Motor neuron (in vitro differentiated cells): ENCODE measurements around the gene GADL1. TPM values are rescaled to one million over a fixed set of nuclear protein-coding genes. Genes with fewer than 3 reads are reported as not detected.

Source experiments
- ATAC-seq, 8 experiments: fragments of 200-7000 bp; cut with Tn5 transposase; replicated peaks in 6 of 8; 2 replicates each; pipeline ENCODE4 v1.8.0; 2021; ENCODE audit warnings: mild to moderate bottlenecking in 8 of 8, moderate library complexity in 8 of 8
- H3K27ac ChIP-seq, 2 donors: fragments of 250-450 bp; sonication (Bioruptor Pico); 2 replicates each; pipeline ENCODE4 v1.9.0; 2021; ENCODE audit warnings: antibody characterized with exemption in 2 of 2, mild to moderate bottlenecking in 2 of 2, moderate library complexity in 1 of 2
- H3K4me1 ChIP-seq, 2 donors: fragments of 250-450 bp; sonication (Bioruptor Pico); replicated peaks in 1 of 2; 2 replicates each; pipeline ENCODE4 v1.6.1; 2021; ENCODE audit warnings: antibody characterized with exemption in 2 of 2, mild to moderate bottlenecking in 2 of 2, moderate library complexity in 1 of 2
- H3K4me3 ChIP-seq, 5 donors: fragments of 250-450 bp; sonication (Bioruptor Pico); 2 replicates each; pipeline ENCODE4 v1.9.0; 2021; ENCODE audit warnings: antibody characterized with exemption in 5 of 5, mild to moderate bottlenecking in 5 of 5, moderate library complexity in 4 of 5
- WGBS, 10 experiments: fragments of 450-650 bp; shearing (Covaris generic); methylation state at CpG; one replicate each; pipeline ENCODE4 v1.0.0; 2022; 5-methylcytosine and 5-hydroxymethylcytosine counted together
- in situ Hi-C, 9 experiments: fragments of 400-800 bp; cut with MboI; loops; one replicate each; pipeline ENCODE4 v1.15.0; 2021; ENCODE audit warnings: low sequenced_read_pairs in 9 of 9, low pct_unique_long_range_greater_than_20kb in 2 of 9; ENCODE audit not compliant: unreplicated experiment in 9 of 9
- total RNA-seq, 8 experiments: library from RNA; unstranded; fragments of 300-600 nt; gene quantifications; 2 replicates each; pipeline versions ENCODE4 v1.2.3 to v1.2.4, GENCODE V29; 2022

The GADL1 gene
- total RNA-seq, 8 experiments from 2014 or later: 0.07 to 3.9 (median 0.49) TPM

GRCh38 chr3:30832961-30833575 is 61.4 kb downstream of the GADL1 start:
- Histone ChIP-seq H3K4me1 (no peaks in the 10 kb centered on the region), H3K27ac (no peak overlapping the region), H3K4me3 (no peak overlapping the region)
- 25 to 100% (median 74%) methylated on average over 1 to 4 of the region's 4 CpGs; no CpG with 5 or more reads in 1 of the 10 experiments for WGBS, 10 experiments
- in situ Hi-C loops: no loop called here
- no peak for ATAC-seq

GRCh38 chr3:30827080-30827479 is 67.4 kb downstream of the GADL1 start:
- WGBS, 10 experiments: 71 to 100% (median 94%) methylated on average over 1 of the region's 1 CpG; no CpG with 5 or more reads in 2 of the 10 experiments
- ATAC-seq: no peak
- no peak overlapping the region for H3K4me3 ChIP-seq
- H3K27ac ChIP-seq: no peak overlapping the region
- no peaks in the 10 kb centered on the region for H3K4me1 ChIP-seq
- in situ Hi-C loops: no loop called here

- H3K27ac ChIP-seq: no peak overlapping the region
- in situ Hi-C loops: no loop called here
- 0 to 92% (median 83%) methylated on average over 1 to 2 of the region's 2 CpGs; no CpG with 5 or more reads in 1 of the 10 experiments for WGBS, 10 experiments
- no peak for ATAC-seq
- no peak overlapping the region for H3K4me3 ChIP-seq
- H3K4me1 ChIP-seq: no peaks in the 10 kb centered on the region
Observed at GRCh38 chr3:30826531-30826942, 67.9 kb downstream of the GADL1 start.

- H3K4me3 ChIP-seq: no peak overlapping the region
- H3K27ac ChIP-seq: no peak overlapping the region
- in situ Hi-C loops: no loop called here
- ATAC-seq: no peak
- WGBS, 10 experiments: 14 to 82% (median 52%) methylated on average over 1 to 3 of the region's 3 CpGs; no CpG with 5 or more reads in 4 of the 10 experiments
- H3K4me1 ChIP-seq: no peaks in the 10 kb centered on the region
Observed at GRCh38 chr3:30819067-30819798, 75.2 kb downstream of the GADL1 start.

GRCh38 chr3:30813734-30814133 is 80.7 kb downstream of the GADL1 start:
- H3K27ac ChIP-seq: no peak overlapping the region
- ATAC-seq: no peak
- H3K4me3 ChIP-seq: no peak overlapping the region
- no peaks in the 10 kb centered on the region for H3K4me1 ChIP-seq
- in situ Hi-C loops: no loop called here
- 50 to 89% (median 79%) methylated on average over 1 to 4 of the region's 4 CpGs for whole genome bisulfite sequencing, 10 experiments

- Histone ChIP-seq H3K4me1 (no peaks in the 10 kb centered on the region), H3K4me3 (no peak overlapping the region), H3K27ac (no peak overlapping the region)
- in situ Hi-C loops: no loop called here
- ATAC-seq: peak in 2 of 8 experiments; percentile 56 to 65
- 9 to 100% (median 87%) methylated on average over 1 to 4 of the region's 4 CpGs for WGBS, 10 experiments
Observed at GRCh38 chr3:30811151-30811795, 83.2 kb downstream of the GADL1 start.

- peak in 2 of 8 experiments; percentile 30 to 61 for ATAC-seq
- H3K4me1 ChIP-seq: no peaks in the 10 kb centered on the region
- H3K4me3 ChIP-seq: no peak overlapping the region
- in situ Hi-C loops: no loop called here
- H3K27ac ChIP-seq: no peak overlapping the region
- 59 to 100% (median 80%) methylated on average over 1 to 5 of the region's 6 CpGs; no CpG with 5 or more reads in 3 of the 10 experiments for WGBS, 10 experiments
Observed at GRCh38 chr3:30810625-30811024, 83.8 kb downstream of the GADL1 start.

GRCh38 chr3:30805695-30806094 is 88.8 kb downstream of the GADL1 start:
- WGBS, 10 experiments: 67 to 100% (median 98%) methylated on average over 1 to 6 of the region's 6 CpGs; no CpG with 5 or more reads in 4 of the 10 experiments
- ATAC-seq: no peak
- Histone ChIP-seq H3K27ac (no peak overlapping the region), H3K4me3 (no peak overlapping the region), H3K4me1 (no peaks in the 10 kb centered on the region)
- in situ Hi-C loops: no loop called here

- Histone ChIP-seq H3K27ac (no peak overlapping the region), H3K4me1 (no peaks in the 10 kb centered on the region), H3K4me3 (no peak overlapping the region)
- ATAC-seq: no peak
- WGBS, 10 experiments: 0 to 100% (median 67%) methylated on average over 1 to 3 of the region's 3 CpGs; no CpG with 5 or more reads in 1 of the 10 experiments
- in situ Hi-C loops: no loop called here
Observed at GRCh38 chr3:30804984-30805383, 89.5 kb downstream of the GADL1 start.

- 57 to 100% (median 97%) methylated on average over 1 to 2 of the region's 2 CpGs; no CpG with 5 or more reads in 2 of the 10 experiments for WGBS, 10 experiments
- Histone ChIP-seq H3K4me3 (no peak overlapping the region), H3K27ac (no peak overlapping the region), H3K4me1 (peaks cover 0 to 3% of the 10 kb centered on the region in 2 donors)
- in situ Hi-C loops: loop anchor here in 1 of 9 experiments (25.0 kb wide), 1 partner anchor 342 kb away; no protein-coding TSS in a partner anchor
- peak in 1 of 8 experiments; percentile 16 for ATAC-seq
Observed at GRCh38 chr3:30795176-30795575, 99.3 kb downstream of the GADL1 start.

- peak in 1 of 8 experiments; percentile 31 for ATAC-seq
- WGBS, 10 experiments: 34 to 100% (median 86%) methylated on average over 2 to 4 of the region's 4 CpGs
- in situ Hi-C loops: loop anchor here in 1 of 9 experiments (25.0 kb wide), 1 partner anchor 344 kb away; no protein-coding TSS in a partner anchor
Observed at GRCh38 chr3:30793740-30794139, 100.7 kb downstream of the GADL1 start.

GRCh38 chr3:30790150-30790549 is 104.3 kb downstream of the GADL1 start:
- H3K4me1 ChIP-seq: peaks cover 0 to 10% of the 10 kb centered on the region in 2 donors
- no peak for ATAC-seq
- no peak overlapping the region for H3K4me3 ChIP-seq
- in situ Hi-C loops: loop anchor here in 1 of 9 experiments (25.0 kb wide), 1 partner anchor 347 kb away; no protein-coding TSS in a partner anchor
- no peak overlapping the region for H3K27ac ChIP-seq

More at GRCh38 chr3:30793740-30794139, 100.7 kb downstream of the GADL1 start:
- Histone ChIP-seq H3K4me1 (peaks cover 0 to 3% of the 10 kb centered on the region in 2 donors), H3K4me3 (no peak overlapping the region), H3K27ac (no peak overlapping the region)

GRCh38 chr3:30786365-30786764 is 108.1 kb downstream of the GADL1 start:
- Histone ChIP-seq H3K4me1 (peaks cover 0 to 7% of the 10 kb centered on the region in 2 donors), H3K4me3 (no peak overlapping the region), H3K27ac (no peak overlapping the region)
- no peak for ATAC-seq
- in situ Hi-C loops: loop anchor here in 1 of 9 experiments (25.0 kb wide), 1 partner anchor 351 kb away; no protein-coding TSS in a partner anchor
